ENCODE measurements around the gene RELN.

DNA sequence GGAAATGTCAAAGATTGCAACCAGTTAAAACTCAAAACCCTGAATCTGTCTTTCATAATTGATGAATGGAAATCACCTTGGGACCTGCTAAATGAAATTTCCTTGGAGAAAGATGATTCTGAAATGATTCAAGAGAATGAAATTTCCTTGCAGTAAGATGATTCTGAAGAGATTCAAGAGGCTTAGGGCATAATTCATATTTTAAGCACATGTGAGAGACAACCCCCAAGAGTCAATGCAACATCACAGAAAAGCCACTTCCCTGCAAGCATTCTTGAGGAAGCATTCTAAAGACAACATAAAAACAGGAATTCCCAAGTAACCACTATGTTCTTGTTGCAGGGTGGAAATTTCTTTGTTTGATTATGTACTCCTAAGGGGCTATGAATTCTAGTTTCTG is 113.7 kb downstream of the RELN start:
- TF ChIP-seq, protein P1, sequence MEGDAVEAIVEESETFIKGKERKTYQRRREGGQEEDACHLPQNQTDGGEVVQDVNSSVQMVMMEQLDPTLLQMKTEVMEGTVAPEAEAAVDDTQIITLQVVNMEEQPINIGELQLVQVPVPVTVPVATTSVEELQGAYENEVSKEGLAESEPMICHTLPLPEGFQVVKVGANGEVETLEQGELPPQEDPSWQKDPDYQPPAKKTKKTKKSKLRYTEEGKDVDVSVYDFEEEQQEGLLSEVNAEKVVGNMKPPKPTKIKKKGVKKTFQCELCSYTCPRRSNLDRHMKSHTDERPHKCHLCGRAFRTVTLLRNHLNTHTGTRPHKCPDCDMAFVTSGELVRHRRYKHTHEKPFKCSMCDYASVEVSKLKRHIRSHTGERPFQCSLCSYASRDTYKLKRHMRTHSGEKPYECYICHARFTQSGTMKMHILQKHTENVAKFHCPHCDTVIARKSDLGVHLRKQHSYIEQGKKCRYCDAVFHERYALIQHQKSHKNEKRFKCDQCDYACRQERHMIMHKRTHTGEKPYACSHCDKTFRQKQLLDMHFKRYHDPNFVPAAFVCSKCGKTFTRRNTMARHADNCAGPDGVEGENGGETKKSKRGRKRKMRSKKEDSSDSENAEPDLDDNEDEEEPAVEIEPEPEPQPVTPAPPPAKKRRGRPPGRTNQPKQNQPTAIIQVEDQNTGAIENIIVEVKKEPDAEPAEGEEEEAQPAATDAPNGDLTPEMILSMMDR (CRISPR knock-in tag; IDR thresholded peaks at IDR 0.05) = no peak
- TF ChIP-seq ZNF143 (CRISPR knock-in tag; IDR thresholded peaks at IDR 0.05) (no peak), EZH2 (conservative IDR thresholded peaks at IDR 0.05; ENCODE audit: low read depth, low read length) (no peak), ZNF263 (CRISPR knock-in tag; IDR thresholded peaks at IDR 0.05) (no peak), POLR2AphosphoS5 (IDR thresholded peaks at IDR 0.05; ENCODE audit: low read depth, low read length) (no peak), GABPA (IDR thresholded peaks at IDR 0.05; ENCODE audit: low read depth, low read length) (no peak), GABPA (CRISPR knock-in tag; IDR thresholded peaks at IDR 0.05; ENCODE audit: low read depth) (no peak), CENPT (CRISPR knock-in tag; IDR thresholded peaks at IDR 0.05; ENCODE audit: low read depth) (no peak), RNF2 (conservative IDR thresholded peaks at IDR 0.05; ENCODE audit: low read depth) (no peak), SUZ12 (IDR thresholded peaks at IDR 0.05; ENCODE audit: low read depth, low read length) (no peak)
- TF ChIP-seq, protein P2, sequence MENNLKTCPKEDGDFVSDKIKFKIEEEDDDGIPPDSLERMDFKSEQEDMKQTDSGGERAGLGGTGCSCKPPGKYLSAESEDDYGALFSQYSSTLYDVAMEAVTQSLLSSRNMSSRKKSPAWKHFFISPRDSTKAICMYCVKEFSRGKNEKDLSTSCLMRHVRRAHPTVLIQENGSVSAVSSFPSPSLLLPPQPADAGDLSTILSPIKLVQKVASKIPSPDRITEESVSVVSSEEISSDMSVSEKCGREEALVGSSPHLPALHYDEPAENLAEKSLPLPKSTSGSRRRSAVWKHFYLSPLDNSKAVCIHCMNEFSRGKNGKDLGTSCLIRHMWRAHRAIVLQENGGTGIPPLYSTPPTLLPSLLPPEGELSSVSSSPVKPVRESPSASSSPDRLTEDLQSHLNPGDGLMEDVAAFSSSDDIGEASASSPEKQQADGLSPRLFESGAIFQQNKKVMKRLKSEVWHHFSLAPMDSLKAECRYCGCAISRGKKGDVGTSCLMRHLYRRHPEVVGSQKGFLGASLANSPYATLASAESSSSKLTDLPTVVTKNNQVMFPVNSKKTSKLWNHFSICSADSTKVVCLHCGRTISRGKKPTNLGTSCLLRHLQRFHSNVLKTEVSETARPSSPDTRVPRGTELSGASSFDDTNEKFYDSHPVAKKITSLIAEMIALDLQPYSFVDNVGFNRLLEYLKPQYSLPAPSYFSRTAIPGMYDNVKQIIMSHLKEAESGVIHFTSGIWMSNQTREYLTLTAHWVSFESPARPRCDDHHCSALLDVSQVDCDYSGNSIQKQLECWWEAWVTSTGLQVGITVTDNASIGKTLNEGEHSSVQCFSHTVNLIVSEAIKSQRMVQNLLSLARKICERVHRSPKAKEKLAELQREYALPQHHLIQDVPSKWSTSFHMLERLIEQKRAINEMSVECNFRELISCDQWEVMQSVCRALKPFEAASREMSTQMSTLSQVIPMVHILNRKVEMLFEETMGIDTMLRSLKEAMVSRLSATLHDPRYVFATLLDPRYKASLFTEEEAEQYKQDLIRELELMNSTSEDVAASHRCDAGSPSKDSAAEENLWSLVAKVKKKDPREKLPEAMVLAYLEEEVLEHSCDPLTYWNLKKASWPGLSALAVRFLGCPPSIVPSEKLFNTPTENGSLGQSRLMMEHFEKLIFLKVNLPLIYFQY (CRISPR knock-in tag; IDR thresholded peaks at IDR 0.05; ENCODE audit: borderline replicate concordance) = no peak
- TF ChIP-seq, protein P3, sequence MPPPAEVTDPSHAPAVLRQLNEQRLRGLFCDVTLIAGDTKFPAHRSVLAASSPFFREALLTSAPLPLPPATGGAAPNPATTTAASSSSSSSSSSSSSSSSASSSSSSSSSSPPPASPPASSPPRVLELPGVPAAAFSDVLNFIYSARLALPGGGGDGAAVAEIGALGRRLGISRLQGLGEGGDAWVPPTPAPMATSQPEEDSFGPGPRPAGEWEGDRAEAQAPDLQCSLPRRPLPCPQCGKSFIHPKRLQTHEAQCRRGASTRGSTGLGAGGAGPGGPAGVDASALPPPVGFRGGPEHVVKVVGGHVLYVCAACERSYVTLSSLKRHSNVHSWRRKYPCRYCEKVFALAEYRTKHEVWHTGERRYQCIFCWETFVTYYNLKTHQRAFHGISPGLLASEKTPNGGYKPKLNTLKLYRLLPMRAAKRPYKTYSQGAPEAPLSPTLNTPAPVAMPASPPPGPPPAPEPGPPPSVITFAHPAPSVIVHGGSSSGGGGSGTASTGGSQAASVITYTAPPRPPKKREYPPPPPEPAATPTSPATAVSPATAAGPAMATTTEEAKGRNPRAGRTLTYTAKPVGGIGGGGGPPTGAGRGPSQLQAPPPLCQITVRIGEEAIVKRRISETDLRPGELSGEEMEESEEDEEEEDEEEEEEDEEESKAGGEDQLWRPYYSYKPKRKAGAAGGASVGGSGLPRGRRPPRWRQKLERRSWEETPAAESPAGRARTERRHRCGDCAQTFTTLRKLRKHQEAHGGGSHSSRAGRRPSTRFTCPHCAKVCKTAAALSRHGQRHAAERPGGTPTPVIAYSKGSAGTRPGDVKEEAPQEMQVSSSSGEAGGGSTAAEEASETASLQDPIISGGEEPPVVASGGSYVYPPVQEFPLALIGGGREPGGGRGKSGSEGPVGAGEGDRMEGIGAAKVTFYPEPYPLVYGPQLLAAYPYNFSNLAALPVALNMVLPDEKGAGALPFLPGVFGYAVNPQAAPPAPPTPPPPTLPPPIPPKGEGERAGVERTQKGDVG (CRISPR knock-in tag; IDR thresholded peaks at IDR 0.05; ENCODE audit: borderline replicate concordance) = no peak
- TF ChIP-seq, protein P4, sequence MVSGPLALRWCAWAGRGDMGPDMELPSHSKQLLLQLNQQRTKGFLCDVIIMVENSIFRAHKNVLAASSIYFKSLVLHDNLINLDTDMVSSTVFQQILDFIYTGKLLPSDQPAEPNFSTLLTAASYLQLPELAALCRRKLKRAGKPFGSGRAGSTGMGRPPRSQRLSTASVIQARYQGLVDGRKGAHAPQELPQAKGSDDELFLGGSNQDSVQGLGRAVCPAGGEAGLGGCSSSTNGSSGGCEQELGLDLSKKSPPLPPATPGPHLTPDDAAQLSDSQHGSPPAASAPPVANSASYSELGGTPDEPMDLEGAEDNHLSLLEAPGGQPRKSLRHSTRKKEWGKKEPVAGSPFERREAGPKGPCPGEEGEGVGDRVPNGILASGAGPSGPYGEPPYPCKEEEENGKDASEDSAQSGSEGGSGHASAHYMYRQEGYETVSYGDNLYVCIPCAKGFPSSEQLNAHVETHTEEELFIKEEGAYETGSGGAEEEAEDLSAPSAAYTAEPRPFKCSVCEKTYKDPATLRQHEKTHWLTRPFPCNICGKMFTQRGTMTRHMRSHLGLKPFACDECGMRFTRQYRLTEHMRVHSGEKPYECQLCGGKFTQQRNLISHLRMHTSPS (CRISPR knock-in tag; IDR thresholded peaks at IDR 0.05; ENCODE audit: low read depth) = no peak
